Activated CD4-positive, alpha-beta T cell treated with anti-CD3 and anti-CD28 coated beads for 4 hours (primary cell): ENCODE results near the gene JAZF1.
"Not testable (repeated sequence)": the region's sequence is repeated elsewhere in the genome, so short reads cannot be mapped to it uniquely, and the experiment has no call there.

ENCODE experiments used
- DNase-seq, 2 donors: peaks; one replicate each; pipeline ENCODE4 v3.0.0-alpha.2; 2020

Gene JAZF1

GRCh38 chr7:28037220-28038010 lies 143.2 kb downstream of the JAZF1 start:
- DNase-seq = peak in 1 of 2 donors; percentile 6

GRCh38 chr7:28036696-28037095 lies 143.9 kb downstream of the JAZF1 start:
- no peak for DNase-seq

GRCh38 chr7:28033386-28033785 lies 147.2 kb downstream of the JAZF1 start:
- no peak for DNase-seq

GRCh38 chr7:28032738-28033380 lies 147.7 kb downstream of the JAZF1 start:
- DNase-seq = no peak

GRCh38 chr7:28029051-28029450 lies 151.5 kb downstream of the JAZF1 start:
- no peak for DNase-seq

- DNase-seq = no peak
These were observed 152.1 kb downstream of the JAZF1 start for GRCh38 chr7:28028471-28028870.

DNA sequence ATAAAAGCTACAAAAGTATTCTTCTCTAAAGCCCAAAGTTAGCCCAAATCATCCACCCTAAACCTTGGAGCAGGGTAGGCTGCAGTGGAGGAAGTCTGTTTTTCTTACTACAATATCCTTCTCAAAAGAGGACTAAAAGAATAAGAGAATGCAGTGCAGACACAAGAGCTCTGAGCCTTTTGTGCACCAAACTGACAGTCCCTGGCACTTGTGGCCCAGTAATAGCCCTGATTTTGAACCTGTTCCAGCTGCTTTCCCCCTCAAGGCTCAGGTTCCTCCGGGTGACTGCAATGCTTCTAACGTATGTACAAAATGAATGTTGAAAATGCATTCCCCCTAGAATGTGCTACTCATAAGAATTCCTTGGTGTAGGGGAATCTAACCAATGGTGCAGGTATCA lies 154.4 kb downstream of the JAZF1 start:
- DNase-seq = no peak

- DNase-seq = no peak
These were observed 155.7 kb downstream of the JAZF1 start for GRCh38 chr7:28024786-28025334.

DNA sequence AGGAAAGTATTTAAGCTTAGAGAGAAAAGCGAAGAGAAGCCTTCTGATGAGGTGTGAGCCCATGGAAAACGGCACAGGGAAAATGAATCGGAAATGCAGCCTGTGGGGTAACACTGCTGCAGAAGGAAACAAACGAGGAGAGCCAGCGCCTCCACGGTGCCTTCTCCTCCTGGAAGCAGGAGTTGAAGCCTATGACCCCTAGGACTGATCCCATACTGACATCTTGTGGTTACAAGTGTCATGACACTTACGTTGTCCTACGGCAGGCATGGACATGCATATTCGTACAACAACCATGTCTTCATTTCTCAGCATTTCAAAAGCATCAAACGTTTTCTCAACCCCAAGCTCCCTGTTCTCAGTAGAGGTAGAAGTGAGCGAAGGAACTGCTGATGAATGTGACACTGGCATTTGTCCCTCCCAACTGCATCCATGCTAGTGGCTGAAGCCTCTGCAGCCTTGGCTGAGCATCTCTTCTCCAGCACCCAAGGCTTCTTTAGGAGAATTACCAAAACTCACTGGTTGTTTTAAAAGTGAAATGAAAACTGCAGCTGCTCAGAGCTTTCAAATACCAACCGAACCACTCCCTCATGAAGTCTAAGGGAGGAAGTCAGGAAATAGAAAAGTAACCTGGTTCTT lies 160.2 kb downstream of the JAZF1 start:
- DNase-seq = peak; percentile 9 to 41

DNA sequence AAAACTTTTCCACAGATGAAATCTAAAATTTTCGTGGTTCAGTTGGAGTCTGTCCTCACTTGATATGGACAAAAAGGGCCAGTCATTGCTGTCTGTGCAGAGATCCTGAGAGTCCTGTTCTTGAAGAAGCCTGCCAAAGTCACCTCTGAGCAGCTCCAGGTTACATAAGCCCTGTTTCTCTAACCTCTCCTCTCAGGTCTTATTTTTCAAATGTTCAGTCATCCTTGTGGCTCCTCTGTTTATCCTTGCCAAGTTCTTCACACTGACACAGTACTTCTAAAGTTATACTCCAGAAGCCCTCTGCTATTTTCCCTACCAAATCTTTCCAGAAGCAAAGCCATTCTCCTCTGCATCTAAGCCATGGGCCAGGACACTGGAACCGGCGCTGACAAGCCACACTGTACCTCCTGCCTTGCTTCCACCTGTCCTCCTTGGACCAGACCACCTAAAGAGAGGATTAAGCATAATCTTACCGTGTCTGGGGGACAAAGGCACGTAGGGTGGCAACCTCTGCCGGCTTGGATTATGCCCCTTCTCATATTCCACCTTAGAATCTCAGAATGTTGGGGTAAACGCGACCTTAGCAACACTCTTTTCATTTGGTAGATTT lies 161.6 kb downstream of the JAZF1 start:
- no peak for DNase-seq

DNA sequence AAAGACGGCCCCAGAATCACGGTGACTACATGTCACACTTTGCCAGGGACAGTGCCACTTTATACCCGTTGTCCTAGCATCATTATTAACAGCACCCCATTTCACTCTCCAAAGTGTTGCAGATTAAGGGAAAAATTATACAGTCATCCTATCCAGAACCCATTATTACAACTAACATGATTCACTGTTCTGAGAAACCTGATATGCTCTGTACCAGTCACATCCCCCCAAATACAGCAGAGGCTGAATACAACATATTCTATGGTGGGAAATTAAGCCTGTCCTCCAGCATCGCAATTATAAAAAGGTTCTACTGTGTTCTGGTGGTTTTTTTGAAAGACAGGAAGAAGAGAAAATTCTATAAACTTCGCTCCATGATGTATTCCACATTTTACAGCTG lies 162.1 kb downstream of the JAZF1 start:
- DNase-seq = no peak

DNA sequence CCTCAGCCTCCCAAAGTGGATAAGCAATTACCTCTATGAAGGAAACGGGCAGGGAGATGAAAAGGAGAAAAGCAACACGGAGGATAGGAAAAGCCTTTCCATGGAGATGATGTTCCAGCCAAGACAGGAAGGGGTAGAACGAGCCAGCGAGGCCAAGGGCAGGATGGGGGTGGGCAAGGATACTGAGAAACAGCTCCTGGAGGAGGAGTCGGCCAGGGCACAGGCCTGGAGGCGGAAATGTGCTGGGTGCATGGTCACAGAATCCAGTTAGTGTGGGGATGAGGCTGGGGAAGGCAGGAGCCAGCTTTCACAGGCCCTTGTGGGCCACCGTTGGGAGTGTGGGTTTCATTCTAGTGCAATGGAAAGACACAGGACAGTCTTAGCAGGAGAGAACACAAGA lies 162.6 kb downstream of the JAZF1 start:
- DNase-seq = no peak

GRCh38 chr7:28017372-28017771 lies 163.2 kb downstream of the JAZF1 start:
- no peak for DNase-seq

DNA sequence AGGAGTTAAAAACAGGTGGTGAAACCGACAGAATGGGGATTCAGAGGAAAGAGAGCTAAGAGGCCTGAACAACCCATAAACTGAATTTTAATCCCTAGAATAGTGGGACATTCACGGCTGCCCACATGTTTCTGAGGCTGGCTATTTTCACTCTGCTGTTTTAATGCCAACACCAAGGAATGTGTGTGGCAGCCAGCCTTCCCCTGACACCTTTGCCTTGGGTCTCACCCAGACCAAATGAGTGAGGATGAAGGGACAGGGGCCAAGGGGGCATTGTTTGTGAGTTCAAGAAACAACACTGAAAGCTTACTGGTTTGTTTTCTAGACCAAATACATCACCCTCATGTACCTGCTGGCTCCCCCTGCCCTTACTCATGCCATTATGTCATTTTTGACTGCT lies 164.3 kb downstream of the JAZF1 start:
- no peak for DNase-seq

GRCh38 chr7:28015169-28015568 lies 165.4 kb downstream of the JAZF1 start:
- DNase-seq = no peak

DNA sequence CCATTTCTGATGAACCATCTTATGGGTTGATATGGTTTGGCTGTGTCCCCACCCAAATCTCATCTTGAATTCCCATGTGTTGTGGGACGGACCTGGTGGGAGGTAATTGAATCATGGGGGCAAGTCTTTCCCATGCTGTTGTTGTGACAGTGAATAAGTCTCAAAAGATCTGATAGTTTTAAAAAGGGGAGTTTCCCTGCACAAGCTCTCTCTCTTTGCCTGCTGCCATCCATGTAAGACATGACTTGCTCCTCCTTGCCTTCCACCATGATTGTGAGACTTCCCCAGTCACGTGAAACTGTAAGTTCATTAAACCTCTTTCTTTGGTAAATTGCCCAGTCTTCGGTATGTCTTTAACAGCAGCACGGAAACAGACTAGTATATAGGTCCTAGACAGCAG lies 166.3 kb downstream of the JAZF1 start:
- DNase-seq = not testable (repeated sequence)

DNA sequence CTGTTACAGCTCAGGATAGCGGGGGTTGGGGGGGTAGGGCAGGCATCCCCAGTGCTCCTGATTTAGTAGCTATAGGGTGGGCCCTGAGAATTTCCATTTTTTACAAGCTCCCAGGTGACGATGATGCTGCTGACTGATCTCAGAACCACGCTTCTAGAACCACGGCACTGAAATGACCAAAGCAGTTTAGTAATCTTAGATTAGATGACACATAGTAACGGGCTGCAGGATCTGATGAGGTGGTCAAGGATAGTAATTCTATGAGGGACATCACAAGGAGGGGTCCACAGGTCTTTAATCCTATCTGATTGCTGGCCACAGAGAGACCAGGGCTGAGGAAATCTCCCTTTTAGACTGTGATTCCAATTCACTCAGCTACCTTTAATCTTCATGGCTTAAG lies 167.2 kb downstream of the JAZF1 start:
- no peak for DNase-seq

- DNase-seq = no peak
These were observed 167.6 kb downstream of the JAZF1 start for GRCh38 chr7:28013019-28013418.

DNA sequence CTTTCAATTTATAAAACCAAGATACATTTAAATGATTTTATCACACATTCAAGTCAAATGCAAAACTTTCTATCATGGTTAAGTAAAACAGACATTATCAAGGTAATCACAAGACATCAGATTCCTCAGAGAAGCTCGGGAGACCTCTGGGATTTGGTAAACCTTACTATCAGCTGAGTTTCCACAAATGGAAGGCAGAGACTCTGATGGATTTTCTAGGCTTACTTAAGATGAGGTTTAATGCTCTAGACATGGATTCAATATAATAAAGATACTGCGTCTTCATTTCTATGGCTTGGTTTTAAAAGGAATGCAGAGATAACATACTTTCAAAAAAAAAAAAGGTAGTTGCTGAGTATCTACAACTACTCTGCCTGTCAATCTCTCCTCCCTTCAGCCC lies 171.7 kb downstream of the JAZF1 start:
- DNase-seq = no peak

- no peak for DNase-seq
These were observed 172.4 kb downstream of the JAZF1 start for GRCh38 chr7:28008171-28008570.

DNA sequence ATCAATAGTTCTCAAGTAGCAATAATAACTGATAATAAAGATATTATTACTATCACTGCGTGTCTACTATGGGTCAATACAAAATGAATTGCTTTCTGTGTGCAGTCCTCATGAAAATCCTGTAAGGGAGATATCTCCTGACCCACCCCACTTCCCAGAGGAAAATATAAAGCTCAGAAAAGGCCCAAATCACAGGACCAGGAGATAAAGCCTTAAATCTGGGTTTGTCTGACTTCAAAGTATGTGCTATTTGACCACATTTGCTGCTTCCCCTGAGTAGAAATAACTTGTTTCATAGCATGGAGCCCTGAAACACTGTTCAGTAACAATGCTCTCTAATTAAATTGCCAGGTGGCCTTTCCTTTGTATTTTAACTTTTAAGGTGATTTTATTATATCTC lies 174.1 kb downstream of the JAZF1 start:
- DNase-seq = no peak

DNA sequence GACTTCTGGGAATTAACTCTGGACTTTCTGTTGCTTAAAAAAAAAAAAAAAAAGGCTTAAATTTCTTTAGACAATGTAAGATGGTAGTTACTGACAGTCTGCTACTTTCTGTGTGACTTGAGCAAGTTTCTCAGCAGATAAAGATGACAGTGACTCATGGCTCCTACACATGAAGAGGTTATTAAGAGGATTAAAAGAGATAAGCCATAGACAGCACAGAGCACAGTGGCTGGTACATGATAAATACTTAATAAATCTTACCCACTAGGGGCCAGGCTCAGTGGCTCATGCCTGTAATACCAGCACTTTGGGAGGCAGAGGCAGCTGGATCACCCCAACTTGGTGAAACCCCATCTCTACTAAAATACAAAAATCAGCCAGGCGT lies 174.8 kb downstream of the JAZF1 start:
- no peak for DNase-seq

DNA sequence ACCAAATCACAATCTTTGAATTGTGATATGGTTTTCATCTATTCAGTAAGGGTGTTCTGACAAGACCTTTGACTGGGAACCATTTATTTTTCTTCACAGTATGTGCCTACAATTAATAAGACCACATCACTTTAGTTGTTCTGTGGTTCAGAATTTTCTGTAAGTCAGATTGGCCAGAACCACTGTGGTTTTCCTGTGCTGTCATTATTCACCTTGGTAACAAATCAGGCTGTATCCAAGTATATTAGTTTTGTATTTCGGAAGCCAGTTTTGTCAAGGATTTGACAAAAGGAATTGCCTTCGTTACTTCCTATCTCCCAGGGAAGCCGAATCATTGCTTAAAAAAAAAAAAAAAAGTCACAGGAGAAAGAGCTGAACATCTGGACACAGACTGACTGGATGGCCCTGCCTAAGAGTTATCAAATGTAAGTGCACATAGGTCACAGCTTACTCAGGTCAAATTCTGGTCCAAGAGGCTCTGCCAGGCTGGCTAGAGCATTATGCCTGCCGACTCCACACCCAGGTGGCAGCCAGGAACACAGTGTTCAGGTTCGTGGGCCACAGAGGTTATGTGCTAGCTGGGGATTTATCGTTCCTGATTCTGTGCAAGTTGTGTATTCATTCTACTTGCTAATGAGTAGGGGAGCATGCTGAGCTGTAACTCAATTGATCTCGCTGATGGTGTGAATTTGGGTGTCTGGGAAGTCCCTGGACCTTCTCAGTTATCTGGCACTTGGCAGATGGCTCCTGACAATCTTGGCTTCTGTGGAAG lies 175.3 kb downstream of the JAZF1 start:
- DNase-seq = no peak
